ENCODE measurements around the gene MACROH2A2.

DNA sequence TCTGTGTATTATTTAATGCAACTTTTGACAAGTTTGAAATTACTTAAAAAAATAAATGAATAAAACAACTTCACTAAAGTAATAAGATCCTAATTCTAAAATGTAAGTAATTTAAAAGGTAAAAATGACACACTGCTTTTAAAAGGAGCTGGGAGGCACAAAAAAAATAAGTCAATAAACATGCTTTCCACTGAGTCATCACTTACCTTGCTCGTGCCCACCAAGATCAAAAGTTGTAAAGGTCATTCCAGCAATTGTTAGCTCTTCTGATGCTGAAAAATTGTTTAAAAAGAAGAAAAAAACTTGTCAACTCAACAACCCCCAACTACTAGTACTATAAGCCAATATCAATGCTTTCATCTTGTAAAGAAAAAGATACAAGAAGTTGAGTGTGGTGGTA is 108.2 kb downstream of the MACROH2A2 start:
- no peak for TF ChIP-seq POLR2AphosphoS5 (IDR thresholded peaks at IDR 0.05; ENCODE audit: low read depth, low read length)
- TF ChIP-seq, protein P1, sequence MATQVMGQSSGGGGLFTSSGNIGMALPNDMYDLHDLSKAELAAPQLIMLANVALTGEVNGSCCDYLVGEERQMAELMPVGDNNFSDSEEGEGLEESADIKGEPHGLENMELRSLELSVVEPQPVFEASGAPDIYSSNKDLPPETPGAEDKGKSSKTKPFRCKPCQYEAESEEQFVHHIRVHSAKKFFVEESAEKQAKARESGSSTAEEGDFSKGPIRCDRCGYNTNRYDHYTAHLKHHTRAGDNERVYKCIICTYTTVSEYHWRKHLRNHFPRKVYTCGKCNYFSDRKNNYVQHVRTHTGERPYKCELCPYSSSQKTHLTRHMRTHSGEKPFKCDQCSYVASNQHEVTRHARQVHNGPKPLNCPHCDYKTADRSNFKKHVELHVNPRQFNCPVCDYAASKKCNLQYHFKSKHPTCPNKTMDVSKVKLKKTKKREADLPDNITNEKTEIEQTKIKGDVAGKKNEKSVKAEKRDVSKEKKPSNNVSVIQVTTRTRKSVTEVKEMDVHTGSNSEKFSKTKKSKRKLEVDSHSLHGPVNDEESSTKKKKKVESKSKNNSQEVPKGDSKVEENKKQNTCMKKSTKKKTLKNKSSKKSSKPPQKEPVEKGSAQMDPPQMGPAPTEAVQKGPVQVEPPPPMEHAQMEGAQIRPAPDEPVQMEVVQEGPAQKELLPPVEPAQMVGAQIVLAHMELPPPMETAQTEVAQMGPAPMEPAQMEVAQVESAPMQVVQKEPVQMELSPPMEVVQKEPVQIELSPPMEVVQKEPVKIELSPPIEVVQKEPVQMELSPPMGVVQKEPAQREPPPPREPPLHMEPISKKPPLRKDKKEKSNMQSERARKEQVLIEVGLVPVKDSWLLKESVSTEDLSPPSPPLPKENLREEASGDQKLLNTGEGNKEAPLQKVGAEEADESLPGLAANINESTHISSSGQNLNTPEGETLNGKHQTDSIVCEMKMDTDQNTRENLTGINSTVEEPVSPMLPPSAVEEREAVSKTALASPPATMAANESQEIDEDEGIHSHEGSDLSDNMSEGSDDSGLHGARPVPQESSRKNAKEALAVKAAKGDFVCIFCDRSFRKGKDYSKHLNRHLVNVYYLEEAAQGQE (IDR thresholded peaks at IDR 0.05; ENCODE audit: insufficient read depth in 1 of 2, low read depth in 2 of 2, low read length in 2 of 2), result no peak

All from PFSK-1 (cell line).